Measurements from ENCODE around the gene PRDM7. TPM values are rescaled to one million over a fixed set of nuclear protein-coding genes. Genes with fewer than 3 reads are reported as not detected.
"Not testable (repeated sequence)": the region's sequence is repeated elsewhere in the genome, so short reads cannot be mapped to it uniquely, and the experiment has no call there.

Gene PRDM7
- total RNA-seq, 2 experiments from 2014 or later, result not detected

- ATAC-seq; H3K4me1 Mint-ChIP-seq; H3K4me3 Mint-ChIP-seq; H3K27me3 Mint-ChIP-seq; DNase-seq; H3K9me3 Mint-ChIP-seq (ENCODE audit: low read depth); H3K27ac Mint-ChIP-seq; CTCF ChIA-PET; H3K36me3 Mint-ChIP-seq: not testable (repeated sequence)
Observed at GRCh38 chr16:90093799-90094198, 16.7 kb upstream of the PRDM7 start.

GRCh38 chr16:90092781-90093180 lies 15.7 kb upstream of the PRDM7 start:
- H3K36me3 Mint-ChIP-seq, result not testable (repeated sequence)

GRCh38 chr16:90084215-90084950 lies 7.3 kb upstream of the PRDM7 start:
- ATAC-seq, result no peak
- DNase-seq, result no peak
- H3K27me3 Mint-ChIP-seq, result peaks cover 44% of the 10 kb centered on the region

More at GRCh38 chr16:90092781-90093180, 15.7 kb upstream of the PRDM7 start:
- H3K27me3 Mint-ChIP-seq, result peaks cover 11% of the 10 kb centered on the region
- H3K27ac Mint-ChIP-seq; H3K4me3 Mint-ChIP-seq; DNase-seq; H3K4me1 Mint-ChIP-seq; H3K9me3 Mint-ChIP-seq (ENCODE audit: low read depth); CTCF ChIA-PET; ATAC-seq: not testable (repeated sequence)

GRCh38 chr16:90083139-90083538 lies 6.0 kb upstream of the PRDM7 start:
- Mint-ChIP-seq H3K27ac (no peak overlapping the region), H3K36me3 (no peaks in the 10 kb centered on the region), H3K4me1 (peaks cover 5% of the 10 kb centered on the region), H3K9me3 (ENCODE audit: low read depth) (no peaks in the 10 kb centered on the region), H3K4me3 (peak overlapping the region; percentile 10), H3K27me3 (peaks cover 47% of the 10 kb centered on the region)
- CTCF ChIA-PET, result interaction anchor here (1.2 to 1.9 kb wide), 2 partner anchors 11 to 27 kb away, joined by 3 to 20 read pairs; no protein-coding TSS in a partner anchor
- ATAC-seq, result no peak
- no peak for DNase-seq

More at GRCh38 chr16:90084215-90084950, 7.3 kb upstream of the PRDM7 start:
- CTCF ChIA-PET, result no interaction called here
- Mint-ChIP-seq H3K36me3 (no peaks in the 10 kb centered on the region), H3K9me3 (ENCODE audit: low read depth) (no peaks in the 10 kb centered on the region), H3K4me1 (peaks cover 5% of the 10 kb centered on the region), H3K4me3 (no peak overlapping the region), H3K27ac (no peak overlapping the region)

GRCh38 chr16:90081606-90081970 lies 4.5 kb upstream of the PRDM7 start:
- H3K4me3 Mint-ChIP-seq, result peak overlapping the region; percentile 80
- H3K4me1 Mint-ChIP-seq, result peaks cover 16% of the 10 kb centered on the region
- DNase-seq (no peak), ATAC-seq (no peak)
- CTCF ChIA-PET, result interaction anchor here (0.7 to 1.9 kb wide), 6 partner anchors 9 to 171 kb away, joined by 3 to 20 read pairs (median 3); no protein-coding TSS in a partner anchor
- no peaks in the 10 kb centered on the region for H3K36me3 Mint-ChIP-seq
- no peak overlapping the region for H3K27ac Mint-ChIP-seq
- H3K9me3 Mint-ChIP-seq (ENCODE audit: low read depth), result no peaks in the 10 kb centered on the region
- peaks cover 55% of the 10 kb centered on the region for H3K27me3 Mint-ChIP-seq

- ATAC-seq, result no peak
- Mint-ChIP-seq H3K9me3 (ENCODE audit: low read depth) (no peaks in the 10 kb centered on the region), H3K4me3 (no peak overlapping the region), H3K27ac (no peak overlapping the region), H3K4me1 (peaks cover 17% of the 10 kb centered on the region), H3K36me3 (no peaks in the 10 kb centered on the region), H3K27me3 (peaks cover 58% of the 10 kb centered on the region)
- DNase-seq, result no peak
- CTCF ChIA-PET, result no interaction called here
Observed at GRCh38 chr16:90078579-90078895, 1.4 kb upstream of the PRDM7 start.

- peaks cover 59% of the 10 kb centered on the region for H3K27me3 Mint-ChIP-seq
- CTCF ChIA-PET, result no interaction called here
- ATAC-seq (peak; percentile 59), DNase-seq (peak; percentile 50)
- peaks cover 15% of the 10 kb centered on the region for H3K4me1 Mint-ChIP-seq
- peak overlapping the region; percentile 66 for H3K4me3 Mint-ChIP-seq
- H3K36me3 Mint-ChIP-seq, result no peaks in the 10 kb centered on the region
- peak overlapping the region; percentile 7 for H3K27ac Mint-ChIP-seq
- H3K9me3 Mint-ChIP-seq (ENCODE audit: low read depth), result no peaks in the 10 kb centered on the region
Observed at GRCh38 chr16:90077757-90078578, 837 bp upstream of the PRDM7 start.

GRCh38 chr16:90072442-90073105 lies 4.6 kb downstream of the PRDM7 start:
- no peaks in the 10 kb centered on the region for H3K9me3 Mint-ChIP-seq (ENCODE audit: low read depth)
- no peak overlapping the region for H3K4me3 Mint-ChIP-seq
- CTCF ChIA-PET, result interaction anchor here (3.2 kb wide), 1 partner anchor 10 kb away, joined by 20 read pairs; no protein-coding TSS in a partner anchor
- peaks cover 51% of the 10 kb centered on the region for H3K27me3 Mint-ChIP-seq
- peaks cover 9% of the 10 kb centered on the region for H3K4me1 Mint-ChIP-seq
- H3K27ac Mint-ChIP-seq, result no peak overlapping the region
- ATAC-seq (no peak), DNase-seq (no peak)
- H3K36me3 Mint-ChIP-seq, result no peaks in the 10 kb centered on the region

GRCh38 chr16:90070440-90070839 lies 6.7 kb downstream of the PRDM7 start:
- CTCF ChIA-PET, result no interaction called here
- no peaks in the 10 kb centered on the region for H3K36me3 Mint-ChIP-seq
- H3K27ac Mint-ChIP-seq, result no peak overlapping the region
- no peaks in the 10 kb centered on the region for H3K9me3 Mint-ChIP-seq (ENCODE audit: low read depth)
- no peak for DNase-seq
- no peak for ATAC-seq
- no peak overlapping the region for H3K4me3 Mint-ChIP-seq
- no peaks in the 10 kb centered on the region for H3K4me1 Mint-ChIP-seq
- H3K27me3 Mint-ChIP-seq, result peaks cover 43% of the 10 kb centered on the region

GRCh38 chr16:90061437-90061836 lies 15.7 kb downstream of the PRDM7 start:
- Mint-ChIP-seq H3K27me3 (peaks cover 36% of the 10 kb centered on the region), H3K4me1 (peaks cover 7% of the 10 kb centered on the region), H3K4me3 (no peak overlapping the region), H3K9me3 (ENCODE audit: low read depth) (no peaks in the 10 kb centered on the region), H3K27ac (no peak overlapping the region), H3K36me3 (no peaks in the 10 kb centered on the region)
- ATAC-seq (no peak), DNase-seq (no peak)
- CTCF ChIA-PET, result interaction anchor here (0.9 kb wide), 1 partner anchor 21 kb away, joined by 3 read pairs; no protein-coding TSS in a partner anchor

GRCh38 chr16:90057738-90058173 lies 19.4 kb downstream of the PRDM7 start:
- Mint-ChIP-seq H3K9me3 (ENCODE audit: low read depth) (peaks cover 15% of the 10 kb centered on the region), H3K27ac (no peak overlapping the region), H3K4me1 (peaks cover 7% of the 10 kb centered on the region), H3K36me3 (peaks cover 3% of the 10 kb centered on the region), H3K4me3 (no peak overlapping the region), H3K27me3 (peaks cover 23% of the 10 kb centered on the region)
- DNase-seq (no peak), ATAC-seq (no peak)
- CTCF ChIA-PET, result no interaction called here

- not testable (repeated sequence) for H3K4me1 Mint-ChIP-seq, H3K4me3 Mint-ChIP-seq, H3K27ac Mint-ChIP-seq, ATAC-seq, H3K36me3 Mint-ChIP-seq, DNase-seq
- CTCF ChIA-PET, result interaction anchor here (1.2 kb wide), 1 partner anchor 26 kb away, joined by 3 read pairs; no protein-coding TSS in a partner anchor
- Mint-ChIP-seq H3K27me3 (peaks cover 19% of the 10 kb centered on the region), H3K9me3 (ENCODE audit: low read depth) (peaks cover 15% of the 10 kb centered on the region)
Observed at GRCh38 chr16:90056521-90056920, 20.6 kb downstream of the PRDM7 start.

- DNase-seq (no peak), ATAC-seq (no peak)
- peaks cover 3% of the 10 kb centered on the region for H3K36me3 Mint-ChIP-seq
- no peak overlapping the region for H3K4me3 Mint-ChIP-seq
- peaks cover 7% of the 10 kb centered on the region for H3K4me1 Mint-ChIP-seq
- CTCF ChIA-PET, result interaction anchor here (1.2 kb wide), 1 partner anchor 27 kb away, joined by 3 read pairs; no protein-coding TSS in a partner anchor
- peaks cover 15% of the 10 kb centered on the region for H3K9me3 Mint-ChIP-seq (ENCODE audit: low read depth)
- peaks cover 16% of the 10 kb centered on the region for H3K27me3 Mint-ChIP-seq
- no peak overlapping the region for H3K27ac Mint-ChIP-seq
Observed at GRCh38 chr16:90055371-90055770, 21.8 kb downstream of the PRDM7 start.
